Measurements from ENCODE around the gene RAMP2.
A peak's percentile ranks its signal among the peaks of the same experiment; 100 is the strongest.

RAMP2 gene

GRCh38 chr17:42796066-42796758, 35.2 kb downstream of the RAMP2 start:
- DNase-seq: no peak

GRCh38 chr17:42797067-42798007, 36.3 kb downstream of the RAMP2 start:
- DNase-seq: no peak

- no peak for DNase-seq
Observed at GRCh38 chr17:42798011-42798382, 37.0 kb downstream of the RAMP2 start.

GRCh38 chr17:42798383-42799380, 37.7 kb downstream of the RAMP2 start, which contains the start of the genes CNTD1 and COA3:
CNTD1 (plus strand) TSS chr17:42798861; CDS start chr17:42799068, 207 bp downstream.
COA3 (minus strand) TSS chr17:42798704; CDS start chr17:42798681, 23 bp downstream.
- DNase-seq: peak; percentile 86

- no peak for DNase-seq
Observed at GRCh38 chr17:42803074-42803883, 42.3 kb downstream of the RAMP2 start.

- DNase-seq: no peak
Observed at GRCh38 chr17:42804918-42805367, 43.9 kb downstream of the RAMP2 start.

- DNase-seq: no peak
Observed at GRCh38 chr17:42806249-42806648, 45.2 kb downstream of the RAMP2 start.

- DNase-seq: no peak
Observed at GRCh38 chr17:42809250-42809649, 48.2 kb downstream of the RAMP2 start.
